Measurements from ENCODE around the gene GAPDH.
"Not testable (repeated sequence)": the region's sequence is repeated elsewhere in the genome, so short reads cannot be mapped to it uniquely, and the experiment has no call there.

GAPDH gene

GRCh38 chr12:6569786-6570185 lies 35.5 kb downstream of the GAPDH start:
- no peak for DNase-seq

- DNase-seq, result peak; percentile 48
Measured at GRCh38 chr12:6570264-6570887, 36.1 kb downstream of the GAPDH start.

GRCh38 chr12:6573001-6573400 lies 38.7 kb downstream of the GAPDH start:
- no peak for DNase-seq

GRCh38 chr12:6574576-6575295 lies 40.4 kb downstream of the GAPDH start:
- no peak for DNase-seq

GRCh38 chr12:6575648-6576047 lies 41.3 kb downstream of the GAPDH start:
- DNase-seq, result no peak

GRCh38 chr12:6582196-6582595 lies 47.9 kb downstream of the GAPDH start:
- no peak for DNase-seq

- DNase-seq, result no peak
Measured at GRCh38 chr12:6582959-6583358, 48.6 kb downstream of the GAPDH start.

GRCh38 chr12:6584293-6584692 lies 50.0 kb downstream of the GAPDH start:
- DNase-seq, result no peak

GRCh38 chr12:6586569-6586968 lies 52.3 kb downstream of the GAPDH start:
- not testable (repeated sequence) for DNase-seq

All from NCI-H345 (cell line).